Spleen (tissue), 13 donors: ENCODE data around the gene TC2N. TPM values are rescaled to one million over a fixed set of nuclear protein-coding genes. Genes with fewer than 3 reads are reported as not detected.

ENCODE experiments used
- DNase-seq: peaks from one replicate; pipeline ENCODE4 v3.0.0-alpha.2; 2020
- H3K27ac ChIP-seq, 8 donors: fragments of 200-600 bp; sonication (generic) in 7 of 8; 1 replicate in 4 of 8; 2 replicates in 4 of 8; pipeline versions ENCODE4 v1.5.0 to v1.8.0; 2016 to 2021; ENCODE audit warnings: inconsistent platforms in 4 of 8, mild to moderate bottlenecking in 4 of 8, moderate library complexity in 1 of 8
- H3K27me3 ChIP-seq, 7 donors: fragments of 200-600 bp; sonication (generic) in 6 of 7; replicated peaks in 1 of 7; 1 replicate in 4 of 7; 2 replicates in 3 of 7; pipeline versions ENCODE4 v1.5.0 to v1.8.0; 2016 to 2021; ENCODE audit warnings: inconsistent platforms in 3 of 7, mild to moderate bottlenecking in 1 of 7
- H3K36me3 ChIP-seq, 6 donors: fragments of 200-600 bp; sonication (generic) in 5 of 6; 1 replicate in 4 of 6; 2 replicates in 2 of 6; pipeline versions ENCODE4 v1.5.0 to v1.8.0; 2016 to 2021; ENCODE audit warnings: inconsistent platforms in 2 of 6
- H3K4me1 ChIP-seq, 6 donors: fragments of 200-600 bp; sonication (generic) in 5 of 6; 1 replicate in 3 of 6; 2 replicates in 3 of 6; pipeline versions ENCODE4 v1.5.0 to v1.8.0; 2016 to 2021; ENCODE audit warnings: inconsistent platforms in 3 of 6
- H3K4me3 ChIP-seq, 8 donors: fragments of 200-600 bp; sonication (generic) in 7 of 8; 1 replicate in 4 of 8; 2 replicates in 4 of 8; pipeline versions ENCODE4 v1.5.0 to v1.8.0; 2016 to 2021; ENCODE audit warnings: inconsistent platforms in 4 of 8, mild to moderate bottlenecking in 4 of 8, moderate library complexity in 2 of 8
- H3K9me3 ChIP-seq, 8 donors: fragments of 200-600 bp; sonication (generic) in 7 of 8; 1 replicate in 4 of 8; 2 replicates in 4 of 8; pipeline versions ENCODE4 v1.5.0 to v1.8.0; 2016 to 2021; ENCODE audit warnings: inconsistent platforms in 4 of 8
- CTCF ChIP-seq, 11 experiments: fragments of 200-600 bp in 7 of 11; fragments of 450-650 bp in 4 of 11; sonication (generic) in 4 of 11; IDR thresholded peaks in 8 of 11; conservative IDR thresholded peaks in 3 of 11; 1 replicate in 7 of 11; 2 replicates in 4 of 11; pipeline versions ENCODE4 v1.4.0 to v1.8.0; 2016 to 2021; ENCODE audit warnings: antibody characterized with exemption in 11 of 11, inconsistent platforms in 4 of 11, mild to moderate bottlenecking in 1 of 11
- POLR2A ChIP-seq, 3 donors: fragments of 450-650 bp; IDR thresholded peaks; one replicate each; pipeline ENCODE4 v1.5.1; 2017; ENCODE audit warnings: antibody characterized with exemption in 3 of 3, mild to moderate bottlenecking in 1 of 3
- POLR2AphosphoS5 ChIP-seq, 3 donors: sonication (generic); formaldehyde crosslinking; IDR thresholded peaks; one replicate each; pipeline ENCODE4 v1.5.1; 2017; ENCODE audit warnings: antibody characterized with exemption in 3 of 3
- WGBS, 5 donors: extraction: QIAGEN DNeasy Blood & Tissue Kit in 3 of 5; methylation state at CpG; one replicate each; pipeline versions ENCODE4 v1.1.5 to v1.1.7; 2013 to 2018; 5-methylcytosine and 5-hydroxymethylcytosine counted together
- intact Hi-C: fragments of 100-400 bp; cut with DNase I; formaldehyde crosslinking; loops from one replicate; pipeline ENCODE4 v1.15.0; 2023; ENCODE audit warnings: low total_unique reads
- long read RNA-seq, 2 donors: transcript quantifications; one replicate each; lab custom pipeline, GENCODE V29; 2026
- polyA plus RNA-seq, 3 donors: library from polyadenylated mRNA; stranded (reverse); fragments of 200-250 nt; gene quantifications; one replicate each; pipeline ENCODE4 v1.2.1, GENCODE V29; 2013
- total RNA-seq, 7 donors: library from RNA; depleted of rRNA in 3 of 7; stranded (reverse); fragments of >200 nt in 3 of 7; fragmentation: NEBNext Ultra II Directional in 4 of 7; extraction: Animal tissue kit (Norgen Biotek cat#: 25700) in 4 of 7; gene quantifications; one replicate each; pipeline versions ENCODE4 v1.1.0 to v1.2.1, GENCODE V29; 2016 to 2021
- donor health status: healthy with polysubstance abuse.
- donor health status: DM: no; HTN: no; CAD: no; lungs with moderate emphysema.
- donor health status: DM: no; HTN: no; CAD: no.
- donor health status: Bipolar disorder and iron deficiency.
- donor health status: healthy.
- donor health status: DM: no; HTN: no; CAD: no.
- donor health status: DM: yes; HTN: yes; CAD: no.

Gene TC2N
- total RNA-seq = 10 to 100 TPM; 33.6 to 50.7 (median 41.6) TPM
- polyA plus RNA-seq = 1 to 10 TPM; 5.3 to 7.0 (median 5.6) TPM
- long read RNA-seq, donor 1, partial matches to known transcripts = 0 of 1 reads
- long read RNA-seq, donor 1, other reads (novel, unspliced or antisense) = 0 of 1 reads
- long read RNA-seq, donor 2, full-length matches to known transcripts = 1 of 1 reads
- long read RNA-seq, donor 2, partial matches to known transcripts = 0 of 1 reads
- long read RNA-seq, donor 2, other reads (novel, unspliced or antisense) = 0 of 1 reads

- Histone ChIP-seq H3K27ac (peak within 1 kb of the TSS in 7 of 8 donors; percentile 36 to 87 (median 75)), H3K4me1 (peaks cover 14 to 76% (median 53%) of the 10 kb centered on the region in 6 donors), H3K27me3 (no peaks in the 10 kb centered on the region), H3K36me3 (peaks cover 0 to 38% (median 0%) of the 10 kb centered on the region in 6 donors), H3K4me3 (peak within 1 kb of the TSS; percentile 24 to 69 (median 36)), H3K9me3 (peaks cover 0 to 7% (median 0%) of the 10 kb centered on the region in 8 donors)
- DNase-seq = no peak
- intact Hi-C loops = no loop called here
- 57 to 76% (median 67%) methylated on average over 10 of the region's 10 CpGs for WGBS, 5 donors
- TF ChIP-seq POLR2AphosphoS5 (IDR thresholded peaks at IDR 0.05) = peak in 2 of 3 donors; percentile 21 to 76
- TF ChIP-seq POLR2A (IDR thresholded peaks at IDR 0.05) = no peak
- no peak for TF ChIP-seq CTCF (IDR thresholded peaks at IDR 0.05 in 8 of 11, conservative IDR thresholded peaks at IDR 0.05 in 3 of 11)
Measured at GRCh38 chr14:91867316-91867988, at the start of gene TC2N. TC2N (minus strand) TSS chr14:91867536; CDS start chr14:91813769, 53,767 bp downstream.

- whole genome bisulfite sequencing, 5 donors = 65 to 78% (median 66%) methylated on average over 5 of the region's 5 CpGs
- Histone ChIP-seq H3K36me3 (no peaks in the 10 kb centered on the region), H3K27me3 (no peaks in the 10 kb centered on the region), H3K4me3 (no peak overlapping the region), H3K4me1 (peaks cover 5 to 43% (median 25%) of the 10 kb centered on the region in 6 donors), H3K9me3 (no peaks in the 10 kb centered on the region), H3K27ac (peak overlapping the region in 4 of 8 donors; percentile 34 to 62 (median 53))
- no peak for DNase-seq
- TF ChIP-seq POLR2A (IDR thresholded peaks at IDR 0.05) (no peak), POLR2AphosphoS5 (IDR thresholded peaks at IDR 0.05) (no peak), CTCF (IDR thresholded peaks at IDR 0.05 in 8 of 11, conservative IDR thresholded peaks at IDR 0.05 in 3 of 11) (no peak)
- intact Hi-C loops = no loop called here
Measured at GRCh38 chr14:91912035-91912434, 44.7 kb upstream of the TC2N start.

- Histone ChIP-seq H3K27ac (peak overlapping the region in 5 of 8 donors; percentile 29 to 62 (median 52)), H3K4me3 (no peak overlapping the region)
Measured at GRCh38 chr14:91911474-91912032, 44.2 kb upstream of the TC2N start.

More at GRCh38 chr14:91911474-91912032, 44.2 kb upstream of the TC2N start:
- peaks cover 5 to 43% (median 25%) of the 10 kb centered on the region in 6 donors for H3K4me1 ChIP-seq
- 16 to 30% (median 26%) methylated on average over 9 of the region's 9 CpGs for WGBS, 5 donors
- no peaks in the 10 kb centered on the region for H3K9me3 ChIP-seq
- TF ChIP-seq POLR2A (IDR thresholded peaks at IDR 0.05) = no peak
- peak in 1 of 3 donors; percentile 28 for TF ChIP-seq POLR2AphosphoS5 (IDR thresholded peaks at IDR 0.05)
- TF ChIP-seq CTCF (IDR thresholded peaks at IDR 0.05 in 8 of 11, conservative IDR thresholded peaks at IDR 0.05 in 3 of 11) = peak in 7 of 11 experiments; percentile 28 to 44 (median 41)
- DNase-seq = no peak
- no peaks in the 10 kb centered on the region for H3K36me3 ChIP-seq
- intact Hi-C loops = no loop called here
- no peaks in the 10 kb centered on the region for H3K27me3 ChIP-seq
